Measurements from ENCODE around the gene RBL2.
A peak's percentile ranks its signal among the peaks of the same experiment; 100 is the strongest.
"Not testable (repeated sequence)": the region's sequence is repeated elsewhere in the genome, so short reads cannot be mapped to it uniquely, and the experiment has no call there.

RBL2 gene, protein sequence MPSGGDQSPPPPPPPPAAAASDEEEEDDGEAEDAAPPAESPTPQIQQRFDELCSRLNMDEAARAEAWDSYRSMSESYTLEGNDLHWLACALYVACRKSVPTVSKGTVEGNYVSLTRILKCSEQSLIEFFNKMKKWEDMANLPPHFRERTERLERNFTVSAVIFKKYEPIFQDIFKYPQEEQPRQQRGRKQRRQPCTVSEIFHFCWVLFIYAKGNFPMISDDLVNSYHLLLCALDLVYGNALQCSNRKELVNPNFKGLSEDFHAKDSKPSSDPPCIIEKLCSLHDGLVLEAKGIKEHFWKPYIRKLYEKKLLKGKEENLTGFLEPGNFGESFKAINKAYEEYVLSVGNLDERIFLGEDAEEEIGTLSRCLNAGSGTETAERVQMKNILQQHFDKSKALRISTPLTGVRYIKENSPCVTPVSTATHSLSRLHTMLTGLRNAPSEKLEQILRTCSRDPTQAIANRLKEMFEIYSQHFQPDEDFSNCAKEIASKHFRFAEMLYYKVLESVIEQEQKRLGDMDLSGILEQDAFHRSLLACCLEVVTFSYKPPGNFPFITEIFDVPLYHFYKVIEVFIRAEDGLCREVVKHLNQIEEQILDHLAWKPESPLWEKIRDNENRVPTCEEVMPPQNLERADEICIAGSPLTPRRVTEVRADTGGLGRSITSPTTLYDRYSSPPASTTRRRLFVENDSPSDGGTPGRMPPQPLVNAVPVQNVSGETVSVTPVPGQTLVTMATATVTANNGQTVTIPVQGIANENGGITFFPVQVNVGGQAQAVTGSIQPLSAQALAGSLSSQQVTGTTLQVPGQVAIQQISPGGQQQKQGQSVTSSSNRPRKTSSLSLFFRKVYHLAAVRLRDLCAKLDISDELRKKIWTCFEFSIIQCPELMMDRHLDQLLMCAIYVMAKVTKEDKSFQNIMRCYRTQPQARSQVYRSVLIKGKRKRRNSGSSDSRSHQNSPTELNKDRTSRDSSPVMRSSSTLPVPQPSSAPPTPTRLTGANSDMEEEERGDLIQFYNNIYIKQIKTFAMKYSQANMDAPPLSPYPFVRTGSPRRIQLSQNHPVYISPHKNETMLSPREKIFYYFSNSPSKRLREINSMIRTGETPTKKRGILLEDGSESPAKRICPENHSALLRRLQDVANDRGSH

GRCh38 chr16:53434377-53435065 lies at the start of gene RBL2:
TSS of gene RBL2 (plus strand) at chr16:53434471. CDS start at chr16:53434557, 86 bp downstream.
- H3K27ac Mint-ChIP-seq, result peak within 1 kb of the TSS; percentile 97
- no peaks in the 10 kb centered on the region for H3K27me3 Mint-ChIP-seq
- ATAC-seq (peak; percentile 89), DNase-seq (peak; percentile 77 to 84)
- H3K4me3 Mint-ChIP-seq, result peak within 1 kb of the TSS; percentile 99
- H3K9me3 Mint-ChIP-seq, result peaks cover 0 to 8% of the 10 kb centered on the region in 2 donors
- peaks cover 43% of the 10 kb centered on the region for H3K4me1 Mint-ChIP-seq

GRCh38 chr16:53384610-53385009 lies 49.7 kb upstream of the RBL2 start:
- not testable (repeated sequence) for H3K27ac Mint-ChIP-seq, ATAC-seq, H3K4me1 Mint-ChIP-seq, H3K27me3 Mint-ChIP-seq, H3K4me3 Mint-ChIP-seq, DNase-seq
- H3K9me3 Mint-ChIP-seq, result peaks cover 20% of the 10 kb centered on the region in 2 donors

GRCh38 chr16:53404959-53405358 lies 29.3 kb upstream of the RBL2 start:
- DNase-seq, result no peak
- Mint-ChIP-seq H3K9me3 (no peaks in the 10 kb centered on the region), H3K4me3 (no peak overlapping the region), H3K4me1 (no peaks in the 10 kb centered on the region), H3K27me3 (no peaks in the 10 kb centered on the region), H3K27ac (no peak overlapping the region)
- no peak for ATAC-seq

DNA sequence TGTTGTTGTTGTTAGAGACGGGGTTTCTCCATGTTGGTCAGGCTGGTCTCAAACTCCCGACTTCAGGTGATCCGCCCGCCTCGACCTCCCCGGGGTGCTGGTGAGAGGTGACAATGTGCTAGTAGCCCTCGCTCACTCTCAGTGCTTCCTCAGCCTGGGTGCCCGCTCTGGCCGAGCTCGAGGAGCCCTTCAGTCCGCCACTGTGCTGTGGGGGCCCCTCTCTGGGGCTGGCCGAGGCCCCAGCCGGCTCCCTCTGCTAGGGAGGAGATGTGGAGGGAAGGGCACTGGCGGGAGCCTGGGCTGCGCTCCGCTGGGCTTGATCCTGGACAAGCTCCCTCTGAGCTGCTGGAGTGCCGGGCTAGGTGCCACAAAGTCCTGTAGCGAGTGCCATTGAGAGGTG lies 21.7 kb upstream of the RBL2 start:
- no peak overlapping the region for H3K4me3 Mint-ChIP-seq
- DNase-seq (no peak), ATAC-seq (no peak)
- no peaks in the 10 kb centered on the region for H3K27me3 Mint-ChIP-seq
- no peaks in the 10 kb centered on the region for H3K4me1 Mint-ChIP-seq
- peaks cover 0 to 5% of the 10 kb centered on the region in 2 donors for H3K9me3 Mint-ChIP-seq
- no peak overlapping the region for H3K27ac Mint-ChIP-seq

GRCh38 chr16:53413864-53414263 lies 20.4 kb upstream of the RBL2 start:
- Mint-ChIP-seq H3K27ac (no peak overlapping the region), H3K4me1 (no peaks in the 10 kb centered on the region), H3K27me3 (no peaks in the 10 kb centered on the region), H3K4me3 (no peak overlapping the region), H3K9me3 (peaks cover 0 to 5% of the 10 kb centered on the region in 2 donors)
- no peak for DNase-seq
- ATAC-seq, result no peak

GRCh38 chr16:53414381-53414780 lies 19.9 kb upstream of the RBL2 start:
- DNase-seq, result no peak
- ATAC-seq, result no peak
- Mint-ChIP-seq H3K27me3 (no peaks in the 10 kb centered on the region), H3K4me3 (no peak overlapping the region), H3K4me1 (no peaks in the 10 kb centered on the region), H3K9me3 (peaks cover 0 to 5% of the 10 kb centered on the region in 2 donors), H3K27ac (no peak overlapping the region)

DNA sequence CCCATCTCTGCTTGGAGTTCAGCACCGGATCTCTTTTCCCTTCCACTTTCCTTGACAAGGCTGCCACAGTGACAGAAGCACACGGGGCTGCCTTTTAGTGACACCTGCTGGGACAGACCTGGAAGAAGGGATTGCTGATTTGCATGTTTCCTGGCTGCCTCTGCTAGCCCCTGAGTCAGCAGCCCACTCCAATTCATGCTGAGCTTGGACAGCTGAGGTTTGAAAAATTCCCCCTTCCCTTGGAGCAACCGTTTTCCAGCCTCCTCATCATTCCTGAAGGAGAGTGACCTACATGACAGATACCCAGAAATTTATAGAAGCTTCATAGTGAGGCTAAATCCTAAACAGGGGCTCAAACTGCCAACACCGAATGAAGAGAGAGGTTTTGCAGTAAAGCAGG lies 18.8 kb upstream of the RBL2 start:
- no peak for ATAC-seq
- no peaks in the 10 kb centered on the region for H3K27me3 Mint-ChIP-seq
- H3K4me3 Mint-ChIP-seq, result no peak overlapping the region
- H3K4me1 Mint-ChIP-seq, result no peaks in the 10 kb centered on the region
- H3K9me3 Mint-ChIP-seq, result peaks cover 0 to 5% of the 10 kb centered on the region in 2 donors
- H3K27ac Mint-ChIP-seq, result no peak overlapping the region
- no peak for DNase-seq

GRCh38 chr16:53417011-53417410 lies 17.3 kb upstream of the RBL2 start:
- Mint-ChIP-seq H3K27ac (no peak overlapping the region), H3K4me1 (no peaks in the 10 kb centered on the region), H3K4me3 (no peak overlapping the region), H3K9me3 (no peaks in the 10 kb centered on the region), H3K27me3 (no peaks in the 10 kb centered on the region)
- DNase-seq (no peak), ATAC-seq (no peak)

- ATAC-seq (no peak), DNase-seq (no peak)
- no peaks in the 10 kb centered on the region for H3K27me3 Mint-ChIP-seq
- no peaks in the 10 kb centered on the region for H3K9me3 Mint-ChIP-seq
- H3K4me1 Mint-ChIP-seq, result no peaks in the 10 kb centered on the region
- no peak overlapping the region for H3K27ac Mint-ChIP-seq
- H3K4me3 Mint-ChIP-seq, result no peak overlapping the region
Measured at GRCh38 chr16:53417976-53418375, 16.3 kb upstream of the RBL2 start.

GRCh38 chr16:53419383-53419709 lies 14.9 kb upstream of the RBL2 start:
- not testable (repeated sequence) for H3K4me1 Mint-ChIP-seq, H3K4me3 Mint-ChIP-seq, DNase-seq, H3K27ac Mint-ChIP-seq, H3K9me3 Mint-ChIP-seq, ATAC-seq, H3K27me3 Mint-ChIP-seq

- peaks cover 0 to 10% of the 10 kb centered on the region in 2 donors for H3K9me3 Mint-ChIP-seq
- no peak overlapping the region for H3K4me3 Mint-ChIP-seq
- no peaks in the 10 kb centered on the region for H3K27me3 Mint-ChIP-seq
- H3K27ac Mint-ChIP-seq, result no peak overlapping the region
- DNase-seq, result no peak
- ATAC-seq, result no peak
- no peaks in the 10 kb centered on the region for H3K4me1 Mint-ChIP-seq
Measured at GRCh38 chr16:53421248-53421647, 13.0 kb upstream of the RBL2 start.

DNA sequence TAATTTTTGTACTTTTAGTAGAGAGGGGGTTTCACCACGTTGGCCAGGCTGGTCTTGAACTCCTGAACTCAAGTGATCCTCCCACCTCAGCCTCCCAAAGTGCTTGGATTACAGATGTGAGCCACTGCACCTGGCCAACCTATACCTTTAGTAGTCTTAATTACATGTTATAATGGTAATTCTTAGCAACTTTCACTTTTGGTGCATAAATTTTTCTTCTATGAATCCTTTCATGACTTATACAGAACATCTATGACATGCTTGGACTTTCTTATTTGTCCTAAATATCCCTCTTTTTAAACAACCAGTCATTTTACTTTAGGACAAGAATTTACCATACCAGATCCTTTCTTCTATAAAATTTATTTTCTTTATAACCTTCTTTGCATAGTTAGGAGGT lies 10.3 kb upstream of the RBL2 start:
- H3K27me3 Mint-ChIP-seq, H3K27ac Mint-ChIP-seq, ATAC-seq, H3K9me3 Mint-ChIP-seq, H3K4me1 Mint-ChIP-seq, DNase-seq, H3K4me3 Mint-ChIP-seq: not testable (repeated sequence)

GRCh38 chr16:53428681-53429080 lies 5.6 kb upstream of the RBL2 start:
- Mint-ChIP-seq H3K4me1 (peaks cover 4% of the 10 kb centered on the region), H3K9me3 (peaks cover 10 to 15% of the 10 kb centered on the region in 2 donors), H3K27ac (no peak overlapping the region)

DNA sequence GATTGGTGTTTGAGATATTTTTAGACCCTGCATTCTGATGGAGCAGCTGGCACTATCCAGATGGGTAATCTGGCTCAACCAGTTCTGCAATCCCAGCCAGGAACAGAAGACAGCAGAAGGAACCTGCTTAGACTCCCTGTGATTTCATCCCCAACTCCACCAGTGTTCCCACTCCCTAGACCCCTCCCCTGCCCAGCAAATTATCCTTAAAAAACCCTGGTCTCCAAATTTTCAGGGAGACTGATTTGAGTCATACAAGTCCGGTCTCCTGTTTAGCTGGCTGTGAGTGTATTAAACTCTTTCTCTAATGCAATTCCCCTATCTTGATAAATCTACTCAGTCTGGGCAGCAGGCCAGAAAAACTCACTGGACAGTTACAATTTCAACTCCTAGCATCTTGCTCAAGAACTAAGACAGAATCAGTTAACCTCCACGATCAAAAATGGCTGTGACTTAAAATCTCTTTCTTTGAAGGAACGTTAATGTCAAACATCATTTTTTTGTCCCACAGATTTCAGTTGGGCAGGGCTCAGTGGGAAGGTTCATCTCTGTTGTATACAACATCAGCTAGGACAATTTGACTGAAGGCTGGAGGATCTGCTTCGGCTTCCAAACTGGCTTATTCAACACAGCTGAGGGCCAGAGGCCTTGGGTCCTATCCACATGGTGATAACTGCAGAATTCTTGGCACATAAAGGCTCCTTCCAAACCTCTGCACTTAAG lies 4.9 kb upstream of the RBL2 start:
- Mint-ChIP-seq H3K9me3 (peaks cover 10 to 15% of the 10 kb centered on the region in 2 donors), H3K27ac (no peak overlapping the region), H3K4me3 (no peak overlapping the region), H3K4me1 (peaks cover 8% of the 10 kb centered on the region), H3K27me3 (no peaks in the 10 kb centered on the region)
- ATAC-seq, result no peak
- DNase-seq, result no peak

More at GRCh38 chr16:53428681-53429080, 5.6 kb upstream of the RBL2 start:
- no peaks in the 10 kb centered on the region for H3K27me3 Mint-ChIP-seq
- H3K4me3 Mint-ChIP-seq, result no peak overlapping the region
- no peak for DNase-seq
- ATAC-seq, result no peak

DNA sequence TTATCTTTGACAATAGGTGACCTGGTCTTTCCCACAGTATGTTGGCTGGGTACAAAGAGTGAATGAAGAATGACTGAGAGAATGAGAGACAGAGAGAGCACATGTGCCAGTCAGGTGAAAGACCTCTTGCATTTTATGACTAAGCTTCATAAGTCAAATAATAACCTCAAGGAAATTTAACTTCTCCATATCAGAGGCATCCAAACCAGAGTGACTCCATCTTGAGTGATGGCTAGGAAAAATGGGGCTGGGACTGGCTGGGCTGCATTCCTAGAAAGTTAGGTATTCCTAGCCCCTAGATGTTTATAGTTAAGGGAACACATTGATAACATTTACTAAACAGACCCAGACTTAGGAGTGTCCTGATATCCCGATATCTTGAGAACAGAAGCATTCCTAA lies 3.9 kb upstream of the RBL2 start:
- peaks cover 4 to 15% of the 10 kb centered on the region in 2 donors for H3K9me3 Mint-ChIP-seq
- H3K27me3 Mint-ChIP-seq, result no peaks in the 10 kb centered on the region
- DNase-seq (no peak), ATAC-seq (no peak)
- no peak overlapping the region for H3K4me3 Mint-ChIP-seq
- H3K27ac Mint-ChIP-seq, result no peak overlapping the region
- H3K4me1 Mint-ChIP-seq, result peaks cover 10% of the 10 kb centered on the region

Measured in stimulated activated naive CD8-positive, alpha-beta T cell treated with anti-CD3 and anti-CD28 coated beads, Interleukin-15, amount 100 ng/mL, for 72 hours (primary cell).